NCI-H2029 (cell line): ENCODE measurements around the gene SEC16B.

ENCODE experiments used
- DNase-seq: peaks from one replicate; lab custom pipeline; 2025; lab: John Stamatoyannopoulos, UW

The SEC16B gene

GRCh38 chr1:177912991-177913390 is 56.9 kb downstream of the SEC16B start:
- no peak for DNase-seq

DNA sequence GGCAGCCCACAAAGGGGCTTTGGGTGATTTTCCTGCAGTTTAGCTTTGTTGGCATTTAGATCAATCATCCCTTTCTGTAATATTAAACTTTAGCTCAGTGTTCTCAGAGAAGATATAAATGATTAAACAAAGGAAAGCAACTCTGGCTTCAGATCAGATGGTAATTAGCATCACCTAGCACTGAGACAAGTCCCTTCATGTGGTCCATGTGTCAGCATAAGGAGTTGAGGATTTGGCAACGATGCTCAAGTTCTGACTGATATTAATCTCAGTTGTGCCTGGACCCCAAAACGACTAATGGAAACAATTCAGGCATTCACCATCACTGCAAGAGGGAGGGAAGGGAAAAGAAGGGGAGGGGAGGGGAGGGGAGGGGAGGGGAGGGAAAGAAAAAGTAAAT is 60.4 kb downstream of the SEC16B start:
- DNase-seq: no peak

DNA sequence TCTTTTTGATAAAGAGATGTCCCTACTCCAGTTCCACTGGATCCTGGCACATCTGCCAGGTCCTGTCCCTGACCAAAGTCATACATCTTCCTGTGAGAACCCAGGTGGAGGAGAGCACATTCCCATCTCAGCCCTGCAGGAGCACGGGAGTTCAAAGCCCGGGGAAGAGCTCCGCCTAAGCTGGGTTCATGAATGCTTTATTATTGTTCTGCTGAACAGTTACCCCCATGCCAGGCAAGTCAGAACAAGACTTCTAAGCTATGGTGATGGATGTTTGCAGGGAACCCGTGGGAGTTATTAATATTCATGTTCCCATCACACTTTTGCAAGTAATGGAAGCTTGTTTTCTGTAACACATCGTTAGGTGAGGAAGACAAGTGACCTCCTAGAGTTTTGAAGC is 62.9 kb downstream of the SEC16B start:
- no peak for DNase-seq

GRCh38 chr1:177905686-177906085 is 64.2 kb downstream of the SEC16B start:
- no peak for DNase-seq

DNA sequence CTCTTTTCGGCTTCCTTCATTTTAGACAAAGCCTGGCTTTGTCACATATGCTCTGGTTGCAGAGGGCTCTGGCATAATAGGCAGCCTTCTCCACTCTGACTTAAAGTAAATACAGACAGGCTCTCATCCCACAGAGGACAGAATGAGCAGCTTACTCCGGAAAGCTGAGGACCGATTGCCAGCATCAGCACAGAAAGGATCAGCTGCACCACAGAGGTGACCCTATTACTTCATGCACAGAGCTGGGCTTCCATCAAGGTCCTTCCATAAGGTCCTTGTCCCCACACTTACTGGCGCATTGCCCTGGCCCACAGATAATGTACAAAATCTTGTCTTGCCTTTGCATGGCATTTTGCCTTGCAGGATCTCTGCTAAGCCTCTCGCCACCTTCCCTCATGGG is 67.6 kb downstream of the SEC16B start:
- peak; percentile 39 for DNase-seq

- peak; percentile 18 for DNase-seq
Observed at GRCh38 chr1:177897998-177898654, 71.7 kb downstream of the SEC16B start.

DNA sequence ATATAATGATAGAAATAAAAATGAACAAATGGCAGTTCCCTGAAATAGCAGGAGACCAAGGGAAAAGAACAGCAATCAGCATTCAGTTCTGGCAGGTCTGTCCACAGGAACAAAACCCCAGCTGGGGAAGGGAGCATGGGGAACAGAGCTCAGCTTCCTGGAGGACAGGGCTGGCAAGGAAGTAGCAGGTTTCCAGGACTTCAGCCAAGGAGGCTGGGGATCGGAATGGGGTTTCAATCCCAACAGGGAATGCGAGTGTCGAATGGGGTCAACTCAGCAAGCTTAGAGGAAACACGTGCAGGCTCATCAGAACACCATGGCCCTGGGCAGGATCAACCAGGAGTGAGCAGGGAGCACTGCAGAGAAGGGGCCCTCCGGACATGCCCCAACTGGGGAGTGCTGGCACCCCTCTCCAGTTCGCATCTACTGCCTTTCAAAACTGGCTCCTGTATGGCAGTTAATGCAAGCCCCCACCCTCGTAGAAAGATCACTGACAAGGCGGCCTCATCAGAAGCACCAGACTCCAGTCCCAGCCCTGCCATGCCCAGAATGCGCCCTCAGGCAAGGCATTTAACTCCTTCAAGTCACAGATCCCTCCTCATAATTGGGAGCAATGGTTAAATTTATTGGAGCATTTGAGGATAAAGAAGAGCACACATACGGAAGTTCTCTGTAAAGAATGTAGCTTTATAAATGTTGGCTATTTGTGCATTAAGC is 72.4 kb downstream of the SEC16B start:
- DNase-seq: no peak
